ENCODE data around the gene TTC7B. TPM values are rescaled to one million over a fixed set of nuclear protein-coding genes. Genes with fewer than 3 reads are reported as not detected.

The TTC7B gene
- total and polyA plus RNA-seq, 2 of the 8 experiments (the other 6 are each of a cell fraction or from before 2014, with no cell fraction given) = 23.7 to 34.0 TPM

DNA sequence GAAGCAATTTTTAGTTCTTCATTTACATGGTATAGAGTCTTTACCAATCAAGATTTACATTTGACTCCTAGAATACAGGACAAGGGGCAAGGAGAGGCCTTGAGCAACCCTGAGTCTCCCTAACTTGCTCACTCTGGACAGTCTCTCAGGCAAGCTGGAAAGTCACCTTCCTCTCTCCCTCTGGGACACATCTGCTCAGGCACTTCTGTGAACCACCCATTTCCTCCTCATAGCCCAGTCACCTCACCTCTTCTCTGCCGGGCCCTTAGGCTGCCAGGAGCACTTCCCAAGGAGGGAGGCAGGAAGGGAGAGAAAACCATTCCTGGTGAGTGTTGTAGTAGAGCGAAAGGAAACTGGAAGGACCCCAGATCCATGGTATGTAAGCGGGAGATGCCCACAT, 202.8 kb downstream of the TTC7B start (continued):
- no peak for TF ChIP-seq KDM4A (IDR thresholded peaks at IDR 0.05; ENCODE audit: low read depth, low read length, severe bottlenecking)
- no peak for TF ChIP-seq JUN (IDR thresholded peaks at IDR 0.05; ENCODE audit: low read depth, low read length)
- no peak for TF ChIP-seq SRF (IDR thresholded peaks at IDR 0.05; ENCODE audit: low read depth, low read length)
- no peak for TF ChIP-seq POLR2AphosphoS5 (IDR thresholded peaks at IDR 0.05; ENCODE audit: low read depth, low read length)
- no peak for TF ChIP-seq TCF12 (IDR thresholded peaks at IDR 0.05; ENCODE audit: low read depth, low read length)
- no peak for TF ChIP-seq RBBP5 (IDR thresholded peaks at IDR 0.05; ENCODE audit: borderline replicate concordance, low read depth, low read length)
- TF ChIP-seq YY1 (IDR thresholded peaks at IDR 0.05; ENCODE audit: low read depth, low read length) = no peak
